ENCODE results near the gene C2orf76.

- TF ChIP-seq CTCF (IDR thresholded peaks at IDR 0.05; ENCODE audit: insufficient read depth, low read length, poor library complexity, severe bottlenecking): no peak
- no peak for TF ChIP-seq EZH2phosphoT487 (conservative IDR thresholded peaks at IDR 0.05; ENCODE audit: low read length)
Measured at GRCh38 chr2:119397196-119397595, 30.6 kb upstream of the C2orf76 start.

Data from SU-DHL-6 (cell line).